ENCODE data around the gene ATP9B.

GRCh38 chr18:79367989-79368388 lies 298.8 kb downstream of the ATP9B start:
- TF ChIP-seq TAF1 (IDR thresholded peaks at IDR 0.05; ENCODE audit: borderline replicate concordance, insufficient read depth, low read length) (no peak), REST (IDR thresholded peaks at IDR 0.05; ENCODE audit: insufficient read depth in 1 of 2, low read depth in 2 of 2, low read length in 2 of 2) (no peak), POLR2AphosphoS5 (IDR thresholded peaks at IDR 0.05; ENCODE audit: low read depth, low read length) (no peak)
